ENCODE data around the gene ALX4. TPM values are rescaled to one million over a fixed set of nuclear protein-coding genes. Genes with fewer than 3 reads are reported as not detected.

ALX4 gene
- total RNA-seq, 2 experiments from 2014 or later: not detected

GRCh38 chr11:44270403-44271273 is 39.3 kb downstream of the ALX4 start:
- H3K27ac ChIP-seq (ENCODE audit: low read depth, low read length, poor library complexity, severe bottlenecking): no peak overlapping the region
- no peak overlapping the region for H3K4me2 ChIP-seq (ENCODE audit: low read length)
- no peaks in the 10 kb centered on the region for H3K9me3 ChIP-seq (ENCODE audit: low read length)
- ChIA-PET CTCF (ENCODE audit: unreplicated experiment) (no interaction called here), POLR2A (no interaction called here)
- no peaks in the 10 kb centered on the region for H3K4me1 ChIP-seq (ENCODE audit: insufficient read depth, low read length, poor library complexity, severe bottlenecking)
- H3K79me2 ChIP-seq (ENCODE audit: insufficient read depth, low read depth, low read length): no peaks in the 10 kb centered on the region
- no peak for DNase-seq (ENCODE audit: low spot score)
- no TSS peak for BruUV-seq (replicated peaks)
- no peaks in the 10 kb centered on the region for H4K20me1 ChIP-seq (ENCODE audit: insufficient read depth, low read length)
- H3K9me2 ChIP-seq (ENCODE audit: insufficient read depth, low read length): no peaks in the 10 kb centered on the region
- intact Hi-C loops (cut with micrococcal nuclease; ENCODE audit: unreplicated experiment): no loop called here
- TF ChIP-seq, protein P1, sequence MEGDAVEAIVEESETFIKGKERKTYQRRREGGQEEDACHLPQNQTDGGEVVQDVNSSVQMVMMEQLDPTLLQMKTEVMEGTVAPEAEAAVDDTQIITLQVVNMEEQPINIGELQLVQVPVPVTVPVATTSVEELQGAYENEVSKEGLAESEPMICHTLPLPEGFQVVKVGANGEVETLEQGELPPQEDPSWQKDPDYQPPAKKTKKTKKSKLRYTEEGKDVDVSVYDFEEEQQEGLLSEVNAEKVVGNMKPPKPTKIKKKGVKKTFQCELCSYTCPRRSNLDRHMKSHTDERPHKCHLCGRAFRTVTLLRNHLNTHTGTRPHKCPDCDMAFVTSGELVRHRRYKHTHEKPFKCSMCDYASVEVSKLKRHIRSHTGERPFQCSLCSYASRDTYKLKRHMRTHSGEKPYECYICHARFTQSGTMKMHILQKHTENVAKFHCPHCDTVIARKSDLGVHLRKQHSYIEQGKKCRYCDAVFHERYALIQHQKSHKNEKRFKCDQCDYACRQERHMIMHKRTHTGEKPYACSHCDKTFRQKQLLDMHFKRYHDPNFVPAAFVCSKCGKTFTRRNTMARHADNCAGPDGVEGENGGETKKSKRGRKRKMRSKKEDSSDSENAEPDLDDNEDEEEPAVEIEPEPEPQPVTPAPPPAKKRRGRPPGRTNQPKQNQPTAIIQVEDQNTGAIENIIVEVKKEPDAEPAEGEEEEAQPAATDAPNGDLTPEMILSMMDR (conservative IDR thresholded peaks at IDR 0.05; ENCODE audit: low read length): no peak
- TF ChIP-seq EZH2phosphoT487 (IDR thresholded peaks at IDR 0.05; ENCODE audit: borderline replicate concordance, low read depth, low read length): no peak
- no peak overlapping the region for H3K4me3 ChIP-seq (ENCODE audit: low read depth, low read length, poor library complexity, severe bottlenecking)
- no peaks in the 10 kb centered on the region for H3K36me3 ChIP-seq (ENCODE audit: insufficient read depth, low read length)
- no peak overlapping the region for H2AFZ ChIP-seq (ENCODE audit: low read length)

DNA sequence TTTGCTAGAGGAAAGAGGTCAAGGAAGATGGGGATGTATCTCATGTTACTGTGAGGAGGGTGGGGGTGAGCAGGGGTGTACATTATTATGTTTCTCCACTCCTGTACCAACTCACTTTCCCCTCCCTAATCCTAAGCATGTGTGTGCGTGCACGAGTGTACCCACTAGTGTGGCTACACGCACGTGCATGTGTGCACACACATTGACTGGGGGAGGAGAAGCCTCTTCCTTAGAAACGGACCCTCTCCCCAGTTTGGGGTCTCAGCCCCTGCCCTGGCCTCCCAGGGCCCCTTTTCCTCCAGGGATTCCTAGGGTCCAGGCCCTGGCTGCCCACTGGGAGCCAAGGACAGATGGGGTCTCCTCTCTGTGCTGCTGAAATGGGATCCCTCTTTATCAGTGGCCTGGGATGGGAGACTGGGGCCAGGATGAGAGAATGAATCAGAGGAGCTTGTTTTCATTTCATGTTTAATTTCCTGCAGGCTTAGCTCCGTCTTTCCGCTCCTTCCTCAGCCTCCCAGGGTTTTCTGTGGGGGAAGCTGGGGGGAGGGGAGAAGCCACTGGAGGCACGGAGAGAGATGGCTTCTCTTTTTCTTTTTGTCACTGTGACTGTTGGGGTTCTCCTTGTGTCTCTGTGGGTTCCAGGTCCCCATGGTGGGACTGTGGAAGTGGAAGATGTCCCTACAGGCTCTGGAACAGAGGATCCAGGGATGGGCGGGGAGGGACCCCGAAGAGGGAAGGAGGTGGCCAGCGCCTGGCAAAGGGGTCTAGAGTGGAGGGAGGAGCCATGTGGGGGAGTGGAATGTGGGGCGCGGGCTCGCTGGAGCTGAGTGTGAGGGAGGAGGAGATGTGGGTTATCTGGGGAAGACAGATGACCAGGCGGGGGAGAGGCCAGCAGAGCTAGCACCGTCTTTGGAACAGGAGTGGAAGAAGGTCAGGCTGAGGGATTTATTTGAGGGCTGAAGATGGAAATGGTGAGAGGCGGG is 40.3 kb downstream of the ALX4 start:
- Histone ChIP-seq H2AFZ (ENCODE audit: low read length) (no peak overlapping the region), H3K36me3 (ENCODE audit: insufficient read depth, low read length) (no peaks in the 10 kb centered on the region), H3K4me3 (ENCODE audit: low read depth, low read length, poor library complexity, severe bottlenecking) (no peak overlapping the region), H3K79me2 (ENCODE audit: insufficient read depth, low read depth, low read length) (no peaks in the 10 kb centered on the region), H3K27ac (ENCODE audit: low read depth, low read length, poor library complexity, severe bottlenecking) (no peak overlapping the region), H3K9me3 (ENCODE audit: low read length) (no peaks in the 10 kb centered on the region), H3K4me2 (ENCODE audit: low read length) (no peak overlapping the region), H3K4me1 (ENCODE audit: insufficient read depth, low read length, poor library complexity, severe bottlenecking) (no peaks in the 10 kb centered on the region), H3K9me2 (ENCODE audit: insufficient read depth, low read length) (no peaks in the 10 kb centered on the region), H4K20me1 (ENCODE audit: insufficient read depth, low read length) (no peaks in the 10 kb centered on the region)
- BruUV-seq (replicated peaks): no TSS peak
- TF ChIP-seq EZH2phosphoT487 (IDR thresholded peaks at IDR 0.05; ENCODE audit: borderline replicate concordance, low read depth, low read length): no peak
- TF ChIP-seq, protein P1 (conservative IDR thresholded peaks at IDR 0.05; ENCODE audit: low read length): no peak
- ChIA-PET CTCF (ENCODE audit: unreplicated experiment) (no interaction called here), POLR2A (no interaction called here)
- intact Hi-C loops (cut with micrococcal nuclease; ENCODE audit: unreplicated experiment): no loop called here
- no peak for DNase-seq (ENCODE audit: low spot score)

Data from OCI-LY7 (cell line).